Nucleus accumbens (tissue), 56 donors: ENCODE measurements around the gene TCERG1L.

ENCODE experiments used
- DNase-seq, 56 donors: peaks; one replicate each; lab custom pipeline; 2025; lab: John Stamatoyannopoulos, UW

Gene TCERG1L

GRCh38 chr10:131231323-131231964 lies 80.1 kb downstream of the TCERG1L start:
- no peak for DNase-seq

GRCh38 chr10:131230641-131231322 lies 80.7 kb downstream of the TCERG1L start:
- DNase-seq = no peak

GRCh38 chr10:131230166-131230565 lies 81.4 kb downstream of the TCERG1L start:
- DNase-seq = no peak

- DNase-seq = no peak
Measured at GRCh38 chr10:131227163-131227740, 84.3 kb downstream of the TCERG1L start.

- DNase-seq = no peak
Measured at GRCh38 chr10:131226446-131227162, 84.9 kb downstream of the TCERG1L start.

- DNase-seq = no peak
Measured at GRCh38 chr10:131224106-131224505, 87.4 kb downstream of the TCERG1L start.

GRCh38 chr10:131223422-131223821 lies 88.1 kb downstream of the TCERG1L start:
- no peak for DNase-seq

GRCh38 chr10:131222986-131223385 lies 88.5 kb downstream of the TCERG1L start:
- DNase-seq = no peak

GRCh38 chr10:131221632-131222277 lies 89.8 kb downstream of the TCERG1L start:
- DNase-seq = no peak

GRCh38 chr10:131220601-131221171 lies 90.8 kb downstream of the TCERG1L start:
- DNase-seq = no peak

GRCh38 chr10:131219955-131220489 lies 91.5 kb downstream of the TCERG1L start:
- no peak for DNase-seq

- no peak for DNase-seq
Measured at GRCh38 chr10:131219584-131219886, 92.0 kb downstream of the TCERG1L start.

- no peak for DNase-seq
Measured at GRCh38 chr10:131218811-131219583, 92.5 kb downstream of the TCERG1L start.

GRCh38 chr10:131216681-131217230 lies 94.8 kb downstream of the TCERG1L start:
- no peak for DNase-seq

GRCh38 chr10:131215776-131216175 lies 95.7 kb downstream of the TCERG1L start:
- DNase-seq = no peak

GRCh38 chr10:131214521-131215244 lies 96.8 kb downstream of the TCERG1L start:
- no peak for DNase-seq

- no peak for DNase-seq
Measured at GRCh38 chr10:131213741-131214505, 97.6 kb downstream of the TCERG1L start.
